ENCODE measurements around the gene ZNF618. TPM values are rescaled to one million over a fixed set of nuclear protein-coding genes. Genes with fewer than 3 reads are reported as not detected.

ZNF618 gene
- total RNA-seq, 2 experiments from 2014 or later: not detected

- H3K4me1 ChIP-seq (ENCODE audit: insufficient read depth, low read length, poor library complexity, severe bottlenecking): no peaks in the 10 kb centered on the region
- no peaks in the 10 kb centered on the region for H3K9me2 ChIP-seq (ENCODE audit: insufficient read depth, low read length)
- H3K4me3 ChIP-seq (ENCODE audit: low read depth, low read length, poor library complexity, severe bottlenecking): no peak overlapping the region
- ChIA-PET POLR2A (no interaction called here), CTCF (ENCODE audit: unreplicated experiment) (no interaction called here)
- no peak for DNase-seq (ENCODE audit: low spot score)
- intact Hi-C loops (cut with micrococcal nuclease; ENCODE audit: unreplicated experiment): no loop called here
- no peak overlapping the region for H3K27ac ChIP-seq (ENCODE audit: low read depth, low read length, poor library complexity, severe bottlenecking)
- no peak for TF ChIP-seq CTCF (conservative IDR thresholded peaks at IDR 0.05; ENCODE audit: low read length)
- no peak for TF ChIP-seq EZH2phosphoT487 (IDR thresholded peaks at IDR 0.05; ENCODE audit: borderline replicate concordance, low read depth, low read length)
- H3K79me2 ChIP-seq (ENCODE audit: insufficient read depth, low read depth, low read length): no peaks in the 10 kb centered on the region
- no peak overlapping the region for H3K4me2 ChIP-seq (ENCODE audit: low read length)
- H3K36me3 ChIP-seq (ENCODE audit: insufficient read depth, low read length): no peaks in the 10 kb centered on the region
- no TSS peak for BruUV-seq (replicated peaks)
- H3K9me3 ChIP-seq (ENCODE audit: low read length): no peaks in the 10 kb centered on the region
- H2AFZ ChIP-seq (ENCODE audit: low read length): no peak overlapping the region
- no peaks in the 10 kb centered on the region for H4K20me1 ChIP-seq (ENCODE audit: insufficient read depth, low read length)
Observed at GRCh38 chr9:113868501-113868900, 7.6 kb upstream of the ZNF618 start.

DNA sequence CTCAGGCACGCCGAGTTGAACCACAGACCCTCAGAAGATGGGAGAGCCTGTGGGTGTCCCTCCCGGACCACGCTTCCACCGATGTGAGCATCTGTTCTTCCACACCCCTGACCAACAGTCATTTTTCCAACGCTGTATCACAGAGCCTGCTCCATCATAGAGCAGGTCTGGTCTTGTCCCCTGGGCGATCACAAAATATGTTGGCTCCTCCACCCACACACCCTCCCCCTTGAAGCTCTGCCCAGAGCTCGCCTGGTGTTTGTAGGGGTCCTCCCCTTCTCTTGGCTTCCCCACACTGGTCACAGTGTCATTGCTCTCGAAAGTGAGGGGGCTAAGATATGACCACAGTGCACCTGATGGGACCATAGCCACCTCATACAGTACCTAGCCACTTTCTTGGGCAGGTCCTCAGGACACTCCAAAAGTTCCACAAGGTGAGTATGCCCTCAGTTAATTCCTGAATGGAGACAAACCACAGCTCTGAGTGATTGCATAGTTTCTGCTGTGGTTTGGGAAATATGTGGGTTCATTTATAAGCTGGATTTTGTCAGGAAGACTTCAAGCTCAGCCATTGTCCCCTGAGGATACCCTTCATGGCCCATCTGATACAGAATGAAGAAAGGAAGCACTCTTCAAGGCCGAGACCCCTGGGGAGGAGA is 3.5 kb upstream of the ZNF618 start:
- Histone ChIP-seq H3K4me3 (ENCODE audit: low read depth, low read length, poor library complexity, severe bottlenecking) (no peak overlapping the region), H3K79me2 (ENCODE audit: insufficient read depth, low read depth, low read length) (no peaks in the 10 kb centered on the region), H3K9me3 (ENCODE audit: low read length) (no peaks in the 10 kb centered on the region), H3K4me1 (ENCODE audit: insufficient read depth, low read length, poor library complexity, severe bottlenecking) (no peaks in the 10 kb centered on the region), H3K36me3 (ENCODE audit: insufficient read depth, low read length) (no peaks in the 10 kb centered on the region), H3K27ac (ENCODE audit: low read depth, low read length, poor library complexity, severe bottlenecking) (no peak overlapping the region), H3K9me2 (ENCODE audit: insufficient read depth, low read length) (no peaks in the 10 kb centered on the region), H3K4me2 (ENCODE audit: low read length) (no peak overlapping the region), H2AFZ (ENCODE audit: low read length) (no peak overlapping the region), H4K20me1 (ENCODE audit: insufficient read depth, low read length) (no peaks in the 10 kb centered on the region)
- no TSS peak for BruUV-seq (replicated peaks)
- DNase-seq (ENCODE audit: low spot score): no peak
- ChIA-PET CTCF (ENCODE audit: unreplicated experiment) (no interaction called here), POLR2A (no interaction called here)
- intact Hi-C loops (cut with micrococcal nuclease; ENCODE audit: unreplicated experiment): no loop called here
- no peak for TF ChIP-seq CTCF (conservative IDR thresholded peaks at IDR 0.05; ENCODE audit: low read length)
- no peak for TF ChIP-seq EZH2phosphoT487 (IDR thresholded peaks at IDR 0.05; ENCODE audit: borderline replicate concordance, low read depth, low read length)

DNA sequence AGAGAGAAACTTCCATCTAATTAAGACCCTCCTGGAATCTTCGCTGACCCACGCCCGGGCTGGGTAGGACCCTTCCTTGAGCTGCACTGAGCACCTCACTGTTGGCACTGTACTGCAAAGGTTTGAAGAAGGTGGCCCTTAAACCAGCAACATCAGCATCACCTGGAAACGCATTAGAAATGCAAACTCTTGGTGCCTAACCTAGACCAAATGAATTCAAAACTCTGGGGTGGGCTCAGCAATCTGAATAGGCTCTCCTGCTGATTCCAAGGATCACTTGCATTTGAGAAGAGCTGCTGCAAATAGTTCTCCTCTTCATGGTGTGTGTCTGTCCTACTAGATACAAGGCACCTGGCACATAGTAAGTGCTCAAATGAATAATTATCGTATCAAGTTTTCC is 2.7 kb upstream of the ZNF618 start:
- H3K9me3 ChIP-seq (ENCODE audit: low read length): no peaks in the 10 kb centered on the region
- TF ChIP-seq EZH2phosphoT487 (IDR thresholded peaks at IDR 0.05; ENCODE audit: borderline replicate concordance, low read depth, low read length) (no peak), CTCF (conservative IDR thresholded peaks at IDR 0.05; ENCODE audit: low read length) (no peak)
- no peaks in the 10 kb centered on the region for H4K20me1 ChIP-seq (ENCODE audit: insufficient read depth, low read length)
- DNase-seq (ENCODE audit: low spot score): no peak
- no peaks in the 10 kb centered on the region for H3K9me2 ChIP-seq (ENCODE audit: insufficient read depth, low read length)
- no peak overlapping the region for H3K4me2 ChIP-seq (ENCODE audit: low read length)
- no peak overlapping the region for H3K4me3 ChIP-seq (ENCODE audit: low read depth, low read length, poor library complexity, severe bottlenecking)
- CTCF ChIA-PET (ENCODE audit: unreplicated experiment): no interaction called here
- no peak overlapping the region for H3K27ac ChIP-seq (ENCODE audit: low read depth, low read length, poor library complexity, severe bottlenecking)
- no TSS peak for BruUV-seq (replicated peaks)
- H3K79me2 ChIP-seq (ENCODE audit: insufficient read depth, low read depth, low read length): no peaks in the 10 kb centered on the region
- POLR2A ChIA-PET: no interaction called here
- H2AFZ ChIP-seq (ENCODE audit: low read length): no peak overlapping the region
- no peaks in the 10 kb centered on the region for H3K4me1 ChIP-seq (ENCODE audit: insufficient read depth, low read length, poor library complexity, severe bottlenecking)
- intact Hi-C loops (cut with micrococcal nuclease; ENCODE audit: unreplicated experiment): no loop called here
- H3K36me3 ChIP-seq (ENCODE audit: insufficient read depth, low read length): no peaks in the 10 kb centered on the region
